Amygdala (tissue), 56 donors: Measurements from ENCODE around the gene BCAR3.
A peak's percentile ranks its signal among the peaks of the same experiment; 100 is the strongest.
"Not testable (repeated sequence)": the region's sequence is repeated elsewhere in the genome, so short reads cannot be mapped to it uniquely, and the experiment has no call there.

ENCODE experiments used
- DNase-seq, 56 donors: peaks; one replicate each; lab custom pipeline; 2025; lab: John Stamatoyannopoulos, UW

The BCAR3 gene

DNA sequence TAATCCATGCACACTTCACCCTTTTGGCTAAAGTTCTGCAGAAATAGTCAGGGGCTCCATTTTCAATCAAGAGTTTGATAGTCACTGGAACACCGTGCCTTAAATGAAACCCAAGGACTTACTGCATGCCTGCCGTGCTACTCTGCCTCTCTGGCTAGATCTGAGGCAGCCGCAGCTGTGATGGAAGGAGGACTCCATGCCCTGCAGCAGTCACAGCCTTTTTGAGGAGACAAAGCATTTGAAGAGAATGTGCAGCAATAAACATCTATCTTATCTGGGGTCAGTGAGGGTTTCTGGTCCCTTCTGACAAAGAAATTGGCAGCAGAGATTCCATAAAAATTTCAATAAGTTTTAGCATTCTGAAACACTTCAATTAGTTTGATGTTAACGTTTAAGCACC lies 78.0 kb downstream of the BCAR3 start:
- no peak for DNase-seq

DNA sequence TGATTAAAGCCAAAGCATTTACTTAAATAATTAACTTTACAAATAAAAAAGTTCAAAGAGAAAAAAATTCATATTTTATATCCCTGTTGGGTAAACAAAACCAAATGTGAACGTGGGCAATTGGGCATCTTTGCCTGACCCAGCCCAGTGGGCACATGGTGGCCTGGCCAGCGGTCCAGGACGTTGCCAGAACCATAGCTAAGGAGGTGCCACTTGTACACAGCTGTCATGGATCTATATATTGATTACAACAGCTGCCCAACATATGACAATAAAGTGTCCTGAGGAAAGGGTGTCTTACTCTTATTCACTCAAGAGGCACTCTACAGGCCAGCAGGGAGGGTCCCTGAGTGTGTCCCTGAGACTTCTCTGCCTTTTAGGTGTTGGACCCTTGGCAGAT lies 78.5 kb downstream of the BCAR3 start:
- DNase-seq: no peak

DNA sequence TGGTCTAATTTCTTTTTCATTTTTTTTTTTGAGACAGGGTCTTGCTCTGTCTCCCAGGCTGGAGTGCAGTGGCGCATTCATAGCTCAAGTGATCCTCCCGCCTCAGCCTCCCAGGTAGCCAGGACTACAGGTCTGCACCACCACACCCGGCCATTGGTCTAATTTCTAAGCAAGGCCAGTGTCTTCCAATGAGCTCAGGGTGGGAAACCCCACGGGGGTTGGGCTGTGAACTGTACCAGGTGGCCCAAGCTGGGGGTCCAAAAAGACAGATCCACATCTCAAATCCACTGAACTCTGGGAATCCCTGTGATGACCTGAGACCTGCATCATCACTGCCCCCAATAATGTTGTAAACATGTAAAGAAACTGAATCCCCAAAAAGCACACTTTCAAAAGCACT lies 79.5 kb downstream of the BCAR3 start:
- no peak for DNase-seq

DNA sequence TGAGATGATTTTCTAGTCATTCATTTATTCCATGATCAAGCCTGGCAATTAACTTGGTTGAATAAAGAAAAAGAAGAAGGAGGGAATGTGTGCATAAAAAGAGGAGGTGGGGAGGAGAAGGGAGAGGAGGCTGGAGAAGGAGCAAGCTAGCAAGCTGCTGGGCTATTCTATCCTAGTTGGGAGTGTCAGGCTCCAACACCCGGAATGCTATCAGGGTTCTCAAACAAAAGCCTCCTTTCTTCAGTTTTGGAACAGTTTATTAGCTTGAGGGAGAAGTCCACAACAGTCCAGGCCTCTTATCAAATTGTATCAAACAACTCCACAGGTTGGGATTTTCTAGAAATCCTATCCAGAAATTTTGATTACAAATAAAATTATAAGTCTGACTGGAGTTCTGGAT lies 80.0 kb downstream of the BCAR3 start:
- DNase-seq: no peak

DNA sequence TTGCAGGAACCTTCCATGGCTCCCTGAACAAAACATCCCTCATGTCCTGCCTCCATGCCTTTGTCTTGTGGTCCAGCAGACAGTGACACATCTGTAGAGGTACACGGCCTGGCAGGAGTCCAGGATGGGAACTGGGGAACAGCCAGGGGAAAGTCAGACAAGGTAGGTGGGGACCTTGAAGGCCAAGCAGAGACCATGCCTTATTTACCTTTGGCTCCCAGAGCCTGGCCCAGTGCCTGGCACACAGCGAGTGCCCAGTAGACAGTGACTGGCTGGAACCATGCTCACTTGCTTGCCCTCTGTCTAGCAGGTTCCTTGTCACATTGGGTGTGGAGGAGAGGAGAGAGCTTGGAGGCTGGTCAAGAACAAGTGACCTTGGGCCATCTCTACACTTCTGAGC lies 81.0 kb downstream of the BCAR3 start:
- no peak for DNase-seq

DNA sequence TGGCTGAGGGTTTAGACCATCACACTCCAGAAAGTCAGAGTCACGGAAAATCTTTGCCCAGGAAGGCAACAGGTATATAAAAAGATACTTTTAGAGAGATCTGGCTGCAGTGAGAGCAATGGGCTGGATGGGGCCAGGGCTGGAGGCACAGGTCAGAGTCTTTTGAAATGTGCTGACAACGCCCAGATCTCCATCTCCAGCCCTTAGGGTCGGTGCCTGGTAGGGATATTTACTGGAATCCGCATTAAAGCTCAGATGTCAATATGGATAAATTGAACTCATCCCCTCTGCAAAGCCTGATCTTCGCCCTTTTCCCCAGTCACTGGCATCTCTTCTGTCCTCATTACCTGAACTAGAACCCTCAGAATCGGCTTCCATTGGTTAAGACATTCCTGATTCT lies 82.2 kb downstream of the BCAR3 start:
- DNase-seq: no peak

DNA sequence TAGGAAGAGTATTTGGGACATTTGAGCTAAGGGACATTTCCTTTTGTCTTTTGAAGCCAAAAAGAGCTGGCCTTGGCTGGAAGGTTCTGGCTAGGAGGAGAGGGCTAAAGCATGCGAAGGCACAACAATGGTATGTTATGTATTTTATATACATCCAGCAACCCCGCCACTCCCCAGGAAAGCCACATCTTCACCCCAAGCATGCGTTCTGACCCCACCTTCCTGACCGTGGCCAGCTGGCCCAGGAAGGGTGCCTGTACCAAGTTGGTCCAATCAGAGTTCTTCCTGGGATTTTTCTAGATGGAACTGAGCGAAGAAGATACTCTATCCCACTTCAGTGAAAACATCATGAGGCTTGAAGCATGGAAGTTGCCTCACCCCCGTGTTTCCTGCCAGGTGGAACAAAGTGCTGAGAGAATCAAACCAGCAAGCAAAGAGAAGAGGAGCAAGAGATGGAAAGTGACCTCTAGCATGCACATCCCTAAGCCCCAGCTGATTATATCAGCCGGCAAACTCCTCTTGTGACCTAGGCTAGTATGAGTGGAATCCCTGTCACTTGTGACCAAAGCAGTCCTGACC lies 82.7 kb downstream of the BCAR3 start:
- DNase-seq: no peak

DNA sequence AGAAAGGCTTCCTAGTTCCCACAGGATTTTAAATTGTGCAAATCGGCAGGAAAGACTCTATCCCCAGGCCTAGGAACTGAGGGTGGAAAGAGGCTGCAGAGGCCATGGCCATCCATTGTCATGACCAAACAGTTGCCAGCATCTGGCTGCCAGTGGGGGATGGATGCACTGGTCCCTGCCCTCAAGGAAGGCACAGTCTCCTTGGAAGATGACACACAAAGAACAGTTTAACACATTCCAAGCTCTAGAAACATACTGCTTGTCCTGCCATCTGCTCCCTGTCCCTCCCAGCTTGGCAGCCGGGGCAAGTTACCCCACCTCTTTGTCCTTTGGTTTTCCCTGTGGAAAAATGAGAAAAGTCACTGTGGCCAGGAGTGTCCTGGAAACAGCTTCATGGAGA lies 83.2 kb downstream of the BCAR3 start:
- DNase-seq: no peak

DNA sequence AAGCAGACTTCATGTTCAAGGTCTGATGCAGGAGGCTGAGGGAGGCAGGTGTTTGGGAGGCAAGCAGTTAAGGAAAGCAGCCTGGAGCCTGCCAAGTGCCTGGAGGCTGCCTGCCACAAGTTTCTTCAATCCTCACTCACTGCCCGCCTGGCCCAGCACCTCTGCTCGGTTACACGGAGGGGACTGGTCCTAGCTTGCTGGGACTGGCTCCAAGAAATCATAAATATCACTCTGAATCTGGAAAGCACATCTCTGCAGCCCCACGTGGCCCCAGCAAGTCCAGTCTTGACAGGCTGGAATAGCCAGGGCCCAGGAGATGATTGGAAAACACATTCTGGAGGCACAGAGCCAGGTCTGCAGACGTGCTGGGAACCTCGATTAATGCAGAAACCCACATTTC lies 83.9 kb downstream of the BCAR3 start:
- DNase-seq: peak in 20 of 56 donors; percentile 9 to 63 (median 28)

DNA sequence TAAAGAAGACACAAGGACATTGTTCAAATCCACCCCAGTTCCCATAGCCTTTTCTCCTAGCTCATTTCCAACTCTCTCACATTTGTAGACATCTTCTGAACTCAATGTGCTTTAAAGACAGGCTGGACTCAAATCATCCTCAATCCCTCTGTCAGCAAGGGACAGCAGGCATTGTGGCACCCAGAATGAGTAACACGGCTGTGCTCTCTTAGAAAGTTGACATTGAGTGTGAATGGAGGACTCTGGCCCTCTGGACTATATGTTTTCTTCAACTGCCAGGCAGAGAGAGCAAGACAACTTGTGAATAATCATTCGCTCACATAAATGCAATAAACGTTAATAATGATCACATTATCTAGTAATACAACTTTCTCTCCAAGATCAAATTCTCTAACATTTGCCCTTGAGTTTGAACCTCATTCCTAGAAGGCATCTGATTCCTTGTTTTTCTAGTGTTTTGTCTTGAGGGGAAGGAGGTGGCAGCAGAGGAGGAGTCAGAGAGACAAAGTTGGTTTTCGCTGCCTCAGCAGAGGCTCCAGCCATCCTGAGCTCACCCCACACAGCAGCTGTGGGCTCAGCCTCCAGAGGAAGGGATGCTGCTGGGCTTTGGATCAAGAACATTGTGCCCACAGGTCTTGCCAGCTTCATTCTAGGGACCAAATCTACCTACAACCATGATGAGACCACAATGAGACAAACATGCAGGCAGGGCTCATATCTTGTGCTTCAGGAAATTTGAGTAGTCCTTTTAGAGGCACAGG lies 85.1 kb downstream of the BCAR3 start:
- DNase-seq: no peak

DNA sequence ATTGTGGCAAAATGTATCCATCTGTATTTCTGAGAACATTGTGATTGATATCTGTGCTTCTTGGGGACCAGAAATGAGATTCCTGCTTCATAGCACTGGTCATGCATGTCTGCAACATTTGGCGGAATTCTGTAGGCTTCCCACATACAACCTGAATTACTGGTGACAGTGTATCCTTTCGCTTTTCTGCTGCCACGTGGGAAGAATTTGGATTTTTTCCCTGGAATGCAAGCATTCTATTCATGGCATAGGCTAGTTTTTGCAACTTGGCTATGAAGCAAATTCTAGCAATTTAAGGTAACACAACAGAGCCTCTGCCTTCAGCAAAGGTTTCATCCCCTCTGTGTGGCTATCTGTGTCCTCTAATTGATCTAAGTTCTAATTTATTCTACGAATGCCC lies 85.9 kb downstream of the BCAR3 start:
- DNase-seq: no peak

DNA sequence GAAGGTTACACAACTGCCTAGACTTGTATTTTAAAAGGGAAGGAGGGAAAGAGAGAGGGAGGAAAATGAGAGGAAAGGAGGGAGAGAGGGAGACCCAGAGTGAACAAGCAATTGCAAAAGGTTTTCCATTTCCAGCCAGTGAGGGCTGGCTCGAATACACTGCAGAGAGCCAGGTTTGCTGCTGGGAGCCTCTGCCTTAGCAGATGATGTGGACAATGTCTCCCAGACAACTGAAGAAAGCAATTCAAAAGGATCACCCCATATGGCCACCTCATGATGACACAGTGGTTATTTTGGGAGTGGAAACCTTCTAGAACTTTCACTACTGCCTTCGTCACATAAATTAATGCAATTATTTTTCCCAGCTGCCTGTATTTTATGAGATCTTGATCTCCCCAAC lies 86.4 kb downstream of the BCAR3 start:
- no peak for DNase-seq

DNA sequence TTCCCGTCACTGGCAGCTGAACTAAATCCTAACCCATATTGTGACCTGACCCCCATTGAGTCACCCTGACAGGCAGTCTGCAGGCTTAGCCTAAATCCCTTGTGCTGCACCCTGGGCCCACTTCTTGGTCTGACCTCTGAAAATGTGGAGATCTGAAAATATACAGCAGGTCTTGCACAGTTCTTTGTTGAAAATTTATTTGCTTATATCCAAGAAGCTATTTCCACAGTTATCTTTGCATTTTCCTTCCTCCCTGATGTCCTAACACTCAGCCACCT lies 87.1 kb downstream of the BCAR3 start:
- no peak for DNase-seq

DNA sequence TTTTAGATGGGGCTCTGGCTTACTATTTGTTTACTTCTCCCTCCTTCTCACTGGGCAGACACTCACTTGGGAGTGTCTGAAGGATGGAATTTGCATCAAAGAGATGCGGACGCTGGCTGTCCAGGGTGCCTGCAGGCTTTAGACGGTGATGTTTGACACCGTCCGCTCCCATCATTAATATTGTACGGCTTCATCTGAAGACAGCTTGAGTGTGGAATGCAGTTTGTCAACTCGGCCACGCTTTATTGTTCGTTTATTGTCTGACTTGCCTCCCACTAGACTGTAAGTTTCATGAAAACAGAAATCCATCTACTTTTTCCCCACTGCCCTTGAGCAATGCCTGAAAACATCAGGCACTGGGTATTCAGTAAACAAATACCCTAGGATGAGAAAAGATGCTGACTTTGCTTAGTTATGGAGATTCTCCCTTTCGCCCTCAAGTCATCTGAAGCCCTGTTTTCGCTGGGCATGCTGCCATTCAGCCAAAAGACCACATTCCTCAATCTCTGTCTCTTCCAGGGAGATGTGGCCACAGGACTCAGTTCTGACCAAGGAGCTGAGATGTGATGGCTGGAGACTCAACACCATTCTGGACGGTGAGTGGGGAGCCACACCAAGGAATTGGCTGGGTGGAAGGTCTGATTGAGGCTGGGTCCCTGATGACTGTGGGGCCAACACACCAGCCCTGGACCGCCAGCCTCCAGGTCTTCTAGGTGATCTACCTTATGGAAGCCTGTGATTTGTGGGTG lies 87.6 kb downstream of the BCAR3 start:
- no peak for DNase-seq

DNA sequence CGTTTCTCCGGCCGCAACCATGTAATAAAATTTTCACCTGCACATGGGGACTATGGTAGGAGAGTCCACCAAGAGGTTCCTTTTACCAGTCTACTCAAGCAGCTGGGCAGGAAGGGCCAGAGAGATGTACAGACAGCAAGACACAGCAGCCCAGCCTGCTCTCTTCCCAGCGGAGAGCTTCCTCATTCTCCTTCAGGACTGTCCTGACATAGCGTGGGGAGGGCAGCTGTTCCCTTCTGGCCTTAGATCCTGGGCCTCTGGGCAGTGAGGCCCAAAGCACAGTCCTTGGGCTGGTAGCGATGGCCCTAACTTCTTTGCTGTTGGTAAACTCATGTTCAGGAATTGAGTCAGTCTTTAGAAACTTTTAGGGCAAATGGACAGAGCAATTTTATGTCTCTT lies 89.1 kb downstream of the BCAR3 start:
- no peak for DNase-seq

DNA sequence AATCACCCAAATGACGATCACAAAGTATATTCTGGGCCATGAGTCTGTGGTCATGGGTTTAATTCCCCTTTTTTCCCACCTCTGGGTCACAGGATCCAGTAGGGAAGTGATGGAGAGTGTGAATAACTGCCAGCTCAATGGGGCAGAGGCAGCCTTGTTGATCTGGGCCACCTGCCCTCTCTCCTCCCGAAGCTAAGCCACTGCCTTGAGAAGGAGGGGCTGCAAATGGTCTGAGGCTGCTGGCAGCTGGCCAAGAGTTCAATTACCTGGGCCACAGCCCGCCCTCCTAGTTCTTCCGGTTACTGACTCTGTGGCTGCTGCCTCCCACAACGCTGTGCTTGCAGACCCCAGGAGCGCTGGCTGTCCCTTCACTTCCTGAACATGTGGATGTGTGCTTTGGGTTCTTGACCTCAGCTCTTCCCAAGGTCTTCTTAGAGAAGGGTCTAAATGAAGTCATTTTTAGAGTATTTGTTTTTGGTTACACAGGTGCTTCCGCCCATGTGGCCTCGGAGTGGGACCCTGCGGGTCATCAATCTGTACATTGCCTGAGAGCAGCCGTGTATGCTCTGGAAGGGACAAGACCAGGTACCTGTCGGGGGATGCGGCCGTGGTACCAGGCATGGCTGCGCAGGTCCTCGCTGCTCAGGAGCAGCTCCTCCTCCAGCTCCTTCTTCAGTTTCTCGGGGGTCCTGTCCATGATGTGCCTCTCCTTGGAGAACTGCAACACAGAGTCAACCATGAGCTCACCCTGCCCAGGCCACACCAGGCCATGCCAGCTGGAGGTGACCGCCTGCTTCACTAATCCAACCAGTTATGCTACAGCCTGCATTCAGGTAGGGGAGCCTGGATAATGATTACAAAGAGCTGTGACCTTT lies 89.7 kb downstream of the BCAR3 start:
- no peak for DNase-seq

DNA sequence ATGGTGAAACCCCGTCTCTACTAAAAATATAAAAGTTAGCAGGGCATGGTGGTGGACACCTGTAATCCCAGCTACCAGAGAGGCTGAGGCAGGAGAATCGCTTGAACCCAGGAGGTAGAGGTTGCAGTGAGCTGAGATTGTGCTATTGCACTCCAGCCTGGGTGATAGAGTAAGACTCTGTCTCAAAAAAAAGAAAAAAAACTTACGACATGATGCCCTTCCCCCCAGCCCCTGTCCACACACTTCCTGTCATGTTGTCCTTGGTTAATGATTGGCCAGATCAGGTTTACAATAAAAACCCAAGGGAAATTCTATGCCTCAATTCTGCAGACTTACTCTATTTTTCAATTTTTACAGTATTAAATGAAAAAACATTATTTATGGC lies 90.4 kb downstream of the BCAR3 start:
- DNase-seq: not testable (repeated sequence)

DNA sequence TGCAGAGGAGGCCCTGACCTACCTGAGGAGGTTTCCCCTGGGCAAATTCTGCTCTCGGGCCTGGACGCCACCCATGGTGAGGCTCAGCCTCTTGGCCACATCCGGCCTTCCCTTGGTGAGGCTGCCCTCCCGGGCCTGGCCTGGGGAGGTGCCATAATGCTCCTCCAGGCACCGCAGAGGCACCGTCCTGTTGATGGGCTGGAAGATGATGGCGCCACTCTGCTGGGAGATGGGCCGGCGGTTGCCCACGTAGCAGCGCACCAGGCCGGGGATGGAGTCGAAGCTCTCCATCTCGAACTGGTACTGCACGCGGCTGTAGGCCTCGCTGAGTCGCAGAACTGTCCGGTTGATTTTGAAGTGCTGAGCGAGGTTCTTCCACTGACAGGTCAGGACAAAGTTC lies 92.7 kb downstream of the BCAR3 start:
- no peak for DNase-seq

DNA sequence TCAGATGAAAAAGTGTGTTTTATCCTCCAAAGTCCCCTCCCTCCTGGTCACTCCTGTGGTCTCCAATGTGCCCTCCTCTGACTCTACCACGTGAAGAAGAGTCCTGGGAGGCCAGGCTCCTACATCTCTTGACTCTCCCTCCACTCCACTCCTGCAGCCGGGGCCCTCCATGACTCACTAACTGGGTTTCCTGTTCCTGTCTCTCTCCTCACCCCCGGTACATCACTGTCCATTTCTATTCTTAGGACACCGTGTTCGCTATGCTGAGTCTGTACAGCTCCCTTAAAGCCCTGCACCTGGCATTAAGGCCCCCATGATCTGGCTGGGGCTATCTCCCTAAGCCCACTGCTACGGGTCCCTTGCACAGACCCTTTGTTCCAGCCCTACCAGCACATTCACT lies 93.4 kb downstream of the BCAR3 start:
- no peak for DNase-seq

DNA sequence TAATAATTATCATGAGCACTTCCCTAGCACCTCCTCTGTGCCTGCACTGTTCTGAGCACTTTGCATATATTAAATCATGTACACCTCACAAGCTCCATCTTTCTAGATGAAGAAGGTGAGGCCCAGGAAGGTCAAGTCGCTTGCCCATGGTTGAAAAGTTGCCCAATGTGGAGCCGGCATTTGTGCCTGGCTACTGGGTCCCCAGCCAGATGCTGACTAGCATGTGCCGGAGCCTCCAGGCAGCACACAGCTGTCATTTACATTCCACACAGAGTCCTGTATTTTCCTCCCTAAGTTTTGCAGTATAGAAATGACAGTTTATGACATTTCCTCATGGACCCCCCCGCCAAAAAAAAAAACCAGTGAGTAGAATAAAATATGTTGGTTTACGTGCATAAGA lies 94.3 kb downstream of the BCAR3 start:
- DNase-seq: no peak
